Endothelial cell of umbilical vein (primary cell): ENCODE results near the gene ARHGEF10L. TPM values are rescaled to one million over a fixed set of nuclear protein-coding genes. Genes with fewer than 3 reads are reported as not detected.

Experiments
- BruUV-seq: library from RNA; stranded (reverse); fragments of 400-500 nt; replicated peaks from 2 replicates; lab custom pipeline; 2021; lab: Mats Ljungman, UMichigan
- CTCF ChIA-PET: fragments of 300-600, 350-600 bp; sonication (Branson Sonifier 250); formaldehyde crosslinking; loops from one replicate; lab custom pipeline; 2021; ENCODE audit warnings: antibody characterized with exemption, inconsistent platforms; lab: Charles Lee
- POLR2A ChIA-PET: fragments of 300-600, 350-600 bp; sonication (Branson Sonifier 250); formaldehyde crosslinking; loops from one replicate; lab custom pipeline; 2021; ENCODE audit warnings: antibody characterized with exemption, inconsistent platforms; lab: Charles Lee
- DNase-seq: peaks from one replicate; pipeline ENCODE4 v3.0.0-alpha.2; 2011; ENCODE audit warnings: low read depth, low spot score
- FAIRE-seq: peaks from 2 replicates; lab custom pipeline; 2011; peaks lifted over from hg19 to GRCh38; lab: Jason Lieb, UNC
- H2AFZ ChIP-seq: 2 replicates; pipeline ENCODE4 v1.6.0; 2012; ENCODE audit warnings: low read depth, low read length, control low read depth, inconsistent platforms
- H3K27ac ChIP-seq: 2 replicates; pipeline ENCODE4 v1.5.1; 2011; ENCODE audit warnings: low read depth, mild to moderate bottlenecking, control low read depth, low read length, moderate library complexity; ENCODE audit not compliant: insufficient read depth
- H3K27me3 ChIP-seq, 2 experiments: 2 replicates each; pipeline versions ENCODE4 v1.6.0 to v1.6.1; 2011; ENCODE audit warnings: low read length in 2 of 2, mixed read lengths in 1 of 2; ENCODE audit not compliant: control insufficient read depth in 2 of 2, insufficient read depth in 2 of 2
- H3K36me3 ChIP-seq, 2 experiments: 2 replicates in 1 of 2; 3 replicates in 1 of 2; pipeline ENCODE4 v1.5.1; 2011; ENCODE audit warnings: low read length in 2 of 2, mild to moderate bottlenecking in 1 of 2, moderate library complexity in 1 of 2; ENCODE audit not compliant: control insufficient read depth in 2 of 2, insufficient read depth in 2 of 2; ENCODE audit errors: extremely low read depth in 1 of 2
- H3K4me1 ChIP-seq: 3 replicates; pipeline ENCODE4 v1.5.1; 2011; ENCODE audit warnings: mild to moderate bottlenecking, low read length; ENCODE audit not compliant: control insufficient read depth, insufficient read depth; ENCODE audit errors: extremely low read depth
- H3K4me2 ChIP-seq: 2 replicates; pipeline ENCODE4 v1.6.1; 2011; ENCODE audit warnings: low read length, control low read depth, mixed read lengths; ENCODE audit not compliant: insufficient read depth
- H3K4me3 ChIP-seq, 3 experiments: fragments of 200-600 bp in 1 of 3; sonication (generic), shearing (Covaris generic) in 1 of 3; replicated peaks in 1 of 3; 2 replicates each; pipeline ENCODE4 v1.5.1; 2011 to 2016; ENCODE audit warnings: control low read depth in 3 of 3, low read length in 3 of 3, mild to moderate bottlenecking in 2 of 3, inconsistent platforms in 1 of 3, low read depth in 1 of 3, moderate library complexity in 1 of 3; ENCODE audit not compliant: insufficient read depth in 1 of 3
- H3K79me2 ChIP-seq: 2 replicates; pipeline ENCODE4 v1.6.0; 2012; ENCODE audit warnings: low read length, inconsistent platforms; ENCODE audit not compliant: control insufficient read depth, insufficient read depth
- H3K9ac ChIP-seq: replicated peaks from 2 replicates; pipeline ENCODE3; 2011; ENCODE audit warnings: low read length, control low read depth; ENCODE audit not compliant: insufficient read depth; ENCODE audit errors: extremely low read depth
- H3K9me1 ChIP-seq: replicated peaks from 3 replicates; pipeline ENCODE4 v1.6.0; 2011; ENCODE audit warnings: mild to moderate bottlenecking, low read length; ENCODE audit not compliant: control insufficient read depth, insufficient read depth; ENCODE audit errors: extremely low read depth
- H3K9me3 ChIP-seq: replicated peaks from 2 replicates; pipeline ENCODE4 v1.5.1; 2012; ENCODE audit warnings: low read length, inconsistent platforms; ENCODE audit not compliant: control insufficient read depth, insufficient read depth
- H4K20me1 ChIP-seq: replicated peaks from 2 replicates; pipeline ENCODE3; 2011; ENCODE audit warnings: mild to moderate bottlenecking, low read length; ENCODE audit not compliant: control insufficient read depth, insufficient read depth; ENCODE audit errors: extremely low read depth
- CTCF ChIP-seq, 2 donors: IDR thresholded peaks; 1 replicate in 1 of 2; 2 replicates in 1 of 2; pipeline ENCODE4 v1.5.1; 2011; ENCODE audit warnings: low read length in 2 of 2, mild to moderate bottlenecking in 2 of 2, moderate library complexity in 2 of 2, control low read depth in 1 of 2, inconsistent platforms in 1 of 2, low read depth in 1 of 2; ENCODE audit not compliant: insufficient read depth in 1 of 2; ENCODE audit errors: extremely low read depth in 1 of 2
- EZH2 ChIP-seq: IDR thresholded peaks from 2 replicates; pipeline ENCODE4 v1.6.1; 2012; ENCODE audit warnings: borderline replicate concordance, low read depth, mild to moderate bottlenecking, moderate library complexity, low read length, inconsistent platforms; ENCODE audit not compliant: severe bottlenecking
- FOS ChIP-seq: IDR thresholded peaks from 2 replicates; pipeline ENCODE4 v1.6.1; 2011; ENCODE audit warnings: mild to moderate bottlenecking, low read length, moderate library complexity, borderline replicate concordance; ENCODE audit not compliant: insufficient read depth
- GATA2 ChIP-seq: IDR thresholded peaks from 2 replicates; pipeline ENCODE4 v1.7.0; 2011; ENCODE audit warnings: low read depth, mild to moderate bottlenecking, moderate library complexity, mixed read lengths, low read length; ENCODE audit not compliant: insufficient read length, insufficient read depth
- JUN ChIP-seq: IDR thresholded peaks from 2 replicates; pipeline ENCODE4 v1.6.1; 2011; ENCODE audit warnings: borderline replicate concordance, low read depth; ENCODE audit not compliant: insufficient read length, insufficient read depth
- MAX ChIP-seq: IDR thresholded peaks from 2 replicates; pipeline ENCODE4 v1.6.1; 2011; ENCODE audit not compliant: insufficient read depth, insufficient read length
- MYC ChIP-seq: IDR thresholded peaks from one replicate; pipeline ENCODE4 v1.6.1; 2011; ENCODE audit warnings: mild to moderate bottlenecking, low read depth, low read length
- POLR2A ChIP-seq: IDR thresholded peaks from 2 replicates; pipeline ENCODE4 v1.6.1; 2012; ENCODE audit warnings: low read depth, mild to moderate bottlenecking, control low read depth, low read length
- POLR2AphosphoS5 ChIP-seq: IDR thresholded peaks from 2 replicates; pipeline ENCODE4 v1.6.1; 2012; ENCODE audit warnings: low read depth, mild to moderate bottlenecking, control low read depth, low read length, moderate library complexity; ENCODE audit not compliant: insufficient read depth
- dilution Hi-C: fragments of 300-500 bp; cut with MboI; formaldehyde crosslinking; loops from one replicate; pipeline ENCODE4 v1.15.0; 2019; ENCODE audit warnings: low sequenced_read_pairs; ENCODE audit not compliant: extremely low pct_ligation_motif_present
- intact Hi-C: fragments of 100-400 bp; cut with micrococcal nuclease; formaldehyde crosslinking; loops from one replicate; pipeline ENCODE4 v1.10.0; 2022
- polyA plus RNA-seq, 4 experiments: library from polyadenylated mRNA; depleted of rRNA in 3 of 4; stranded (reverse) in 3 of 4; unstranded in 1 of 4; fragments of >200 nt; gene quantifications; 2 replicates each; pipeline versions ENCODE4 v1.2.1 to v1.2.3, GENCODE V29; 2011 to 2012; ENCODE audit warnings: missing spikeins in 1 of 4
- total RNA-seq: library from RNA; stranded (reverse); gene quantifications from 2 replicates; pipeline ENCODE4 v1.2.3, GENCODE V29; 2021

The ARHGEF10L gene
- total and polyA plus RNA-seq, 2 donors (not counting 3 experiments of a cell fraction or from before 2014, with no cell fraction given), result 1.9 to 5.2 TPM

GRCh38 chr1:17709981-17710380 lies 170.5 kb downstream of the ARHGEF10L start:
- TF ChIP-seq CTCF (IDR thresholded peaks at IDR 0.05; ENCODE audit: extremely low read depth in 1 of 2, insufficient read depth in 1 of 2, low read depth in 1 of 2, low read length in 2 of 2) (no peak), EZH2 (no peak), GATA2 (no peak), POLR2A (no peak), MAX (no peak), MYC (no peak), FOS (no peak), JUN (no peak), POLR2AphosphoS5 (no peak)
- no peak overlapping the region for H3K4me2 ChIP-seq
- no peak for FAIRE-seq
- dilution Hi-C loops, result no loop called here
- H4K20me1 ChIP-seq, result no peaks in the 10 kb centered on the region
- DNase-seq, result no peak
- no peaks in the 10 kb centered on the region for H3K9me3 ChIP-seq
- no peak overlapping the region for H3K9ac ChIP-seq
- intact Hi-C loops, result no loop called here
- no peak overlapping the region for H3K27ac ChIP-seq
- no peak overlapping the region for H3K4me3 ChIP-seq
- no peaks in the 10 kb centered on the region for H3K27me3 ChIP-seq
- no TSS peak for BruUV-seq
- no peaks in the 10 kb centered on the region for H3K79me2 ChIP-seq
- H3K36me3 ChIP-seq, result no peaks in the 10 kb centered on the region
- POLR2A ChIA-PET, result no interaction called here
- no peaks in the 10 kb centered on the region for H3K4me1 ChIP-seq
- no peak overlapping the region for H2AFZ ChIP-seq
- H3K9me1 ChIP-seq, result no peaks in the 10 kb centered on the region
- CTCF ChIA-PET, result no interaction called here
